Loucy (cell line): ENCODE data around the gene GABBR2.
"Not testable (repeated sequence)": the region's sequence is repeated elsewhere in the genome, so short reads cannot be mapped to it uniquely, and the experiment has no call there.

Experiments
- H2AFZ ChIP-seq: fragments of 200-600 bp; sonication (generic); 2 replicates; pipeline ENCODE4 v1.6.0; 2016; ENCODE audit warnings: antibody characterized with exemption, mild to moderate bottlenecking, low read length, moderate library complexity
- H3F3A ChIP-seq: fragments of 200-600 bp; 2 replicates; pipeline ENCODE4 v1.6.0; 2016; ENCODE audit warnings: antibody characterized with exemption, low read depth, mild to moderate bottlenecking
- H3K27me3 ChIP-seq: fragments of 200-600 bp; sonication (generic); 2 replicates; pipeline ENCODE4 v1.6.1; 2014; ENCODE audit warnings: low read length, mild to moderate bottlenecking; ENCODE audit not compliant: insufficient read depth, poor library complexity, severe bottlenecking
- H3K36me3 ChIP-seq: fragments of 200-600 bp; sonication (generic); 2 replicates; pipeline ENCODE4 v1.6.1; 2016; ENCODE audit warnings: low read length; ENCODE audit not compliant: insufficient read depth
- H3K4me1 ChIP-seq: fragments of 200-600 bp; sonication (generic); 2 replicates; pipeline ENCODE4 v1.5.1; 2014; ENCODE audit warnings: low read length, mild to moderate bottlenecking; ENCODE audit not compliant: insufficient read depth, poor library complexity, severe bottlenecking
- H3K4me2 ChIP-seq: fragments of 200-600 bp; sonication (generic); 2 replicates; pipeline ENCODE4 v1.6.0; 2014; ENCODE audit warnings: antibody characterized with exemption, low read length, low read depth, mild to moderate bottlenecking; ENCODE audit not compliant: poor library complexity, severe bottlenecking
- H3K4me3 ChIP-seq: fragments of 200-600 bp; sonication (generic); 2 replicates; pipeline ENCODE4 v1.5.1; 2014; ENCODE audit warnings: low read length, mild to moderate bottlenecking, mixed read lengths; ENCODE audit not compliant: poor library complexity, severe bottlenecking
- H3K79me2 ChIP-seq: fragments of 200-600 bp; sonication (generic); 2 replicates; pipeline ENCODE4 v1.6.1; 2014; ENCODE audit warnings: low read length; ENCODE audit not compliant: insufficient read depth
- H3K9ac ChIP-seq: fragments of 200-600 bp; sonication (generic); 2 replicates; pipeline ENCODE4 v1.6.0; 2014; ENCODE audit warnings: mild to moderate bottlenecking, low read depth, low read length, moderate library complexity; ENCODE audit not compliant: poor library complexity, severe bottlenecking
- H3K9me2 ChIP-seq: fragments of 200-600 bp; sonication (generic); replicated peaks from 2 replicates; pipeline ENCODE4 v1.6.1; 2016; ENCODE audit warnings: low read depth, low read length, mixed read lengths
- H3K9me3 ChIP-seq: fragments of 200-600 bp; sonication (generic); 2 replicates; pipeline ENCODE4 v1.6.1; 2014; ENCODE audit warnings: mild to moderate bottlenecking, antibody characterized with exemption, low read length, low read depth; ENCODE audit not compliant: insufficient read depth
- H4K20me1 ChIP-seq: fragments of 200-600 bp; sonication (generic); 2 replicates; pipeline ENCODE4 v1.6.0; 2014; ENCODE audit warnings: antibody characterized with exemption, low read length, mild to moderate bottlenecking; ENCODE audit not compliant: insufficient read depth, poor library complexity, severe bottlenecking
- CTCF ChIP-seq: fragments of 200-600 bp; sonication (generic); conservative IDR thresholded peaks from 2 replicates; pipeline ENCODE4 v1.5.1; 2014; ENCODE audit warnings: mild to moderate bottlenecking, antibody characterized with exemption, low read length
- EZH2phosphoT487 ChIP-seq: fragments of 200-600 bp; IDR thresholded peaks from 2 replicates; pipeline ENCODE4 v1.6.1; 2018; ENCODE audit warnings: antibody characterized with exemption, mild to moderate bottlenecking, moderate library complexity, borderline replicate concordance

GABBR2 gene

GRCh38 chr9:98271479-98271878, 437.3 kb downstream of the GABBR2 start:
- no peaks in the 10 kb centered on the region for H3K9me3 ChIP-seq
- no peaks in the 10 kb centered on the region for H3K9me2 ChIP-seq
- no peaks in the 10 kb centered on the region for H3F3A ChIP-seq
- H3K27me3 ChIP-seq = no peaks in the 10 kb centered on the region
- no peaks in the 10 kb centered on the region for H4K20me1 ChIP-seq
- H3K79me2 ChIP-seq = no peaks in the 10 kb centered on the region
- no peak overlapping the region for H3K9ac ChIP-seq
- no peaks in the 10 kb centered on the region for H3K4me1 ChIP-seq
- no peak overlapping the region for H3K4me3 ChIP-seq
- H3K36me3 ChIP-seq = no peaks in the 10 kb centered on the region
- TF ChIP-seq CTCF (no peak), EZH2phosphoT487 (no peak)
- H2AFZ ChIP-seq = no peak overlapping the region
- no peak overlapping the region for H3K4me2 ChIP-seq

- H3K4me2 ChIP-seq, H3K9ac ChIP-seq, H3F3A ChIP-seq: not testable (repeated sequence)
These were observed 438.5 kb downstream of the GABBR2 start for GRCh38 chr9:98270284-98270683.

GRCh38 chr9:98269652-98270051, 439.1 kb downstream of the GABBR2 start:
- not testable (repeated sequence) for H4K20me1 ChIP-seq

More at GRCh38 chr9:98270284-98270683, 438.5 kb downstream of the GABBR2 start:
- H4K20me1 ChIP-seq, H3K27me3 ChIP-seq, H3K4me1 ChIP-seq, H3K79me2 ChIP-seq, H3K9me2 ChIP-seq, H3K9me3 ChIP-seq, H3K4me3 ChIP-seq, H2AFZ ChIP-seq, H3K36me3 ChIP-seq: not testable (repeated sequence)

GRCh38 chr9:98267556-98267955, 441.2 kb downstream of the GABBR2 start:
- H3K4me2 ChIP-seq, H3K36me3 ChIP-seq, H3K27me3 ChIP-seq, H3K9me3 ChIP-seq, H3K9me2 ChIP-seq, H3K9ac ChIP-seq, H3F3A ChIP-seq, H3K79me2 ChIP-seq, H3K4me1 ChIP-seq, H3K4me3 ChIP-seq, H4K20me1 ChIP-seq, H2AFZ ChIP-seq: not testable (repeated sequence)

More at GRCh38 chr9:98269652-98270051, 439.1 kb downstream of the GABBR2 start:
- not testable (repeated sequence) for H3K4me3 ChIP-seq, H3K4me2 ChIP-seq, H3K36me3 ChIP-seq, H3K9ac ChIP-seq, H3K9me3 ChIP-seq, H3K27me3 ChIP-seq, H3F3A ChIP-seq, H2AFZ ChIP-seq, H3K79me2 ChIP-seq, H3K9me2 ChIP-seq, H3K4me1 ChIP-seq

GRCh38 chr9:98264516-98264915, 444.2 kb downstream of the GABBR2 start:
- no peaks in the 10 kb centered on the region for H3F3A ChIP-seq
- no peaks in the 10 kb centered on the region for H3K27me3 ChIP-seq
- H2AFZ ChIP-seq = no peak overlapping the region
- H4K20me1 ChIP-seq = no peaks in the 10 kb centered on the region
- H3K4me1 ChIP-seq = no peaks in the 10 kb centered on the region
- H3K4me2 ChIP-seq = no peak overlapping the region
- no peaks in the 10 kb centered on the region for H3K79me2 ChIP-seq
- no peak overlapping the region for H3K9ac ChIP-seq
- H3K4me3 ChIP-seq = no peak overlapping the region
- TF ChIP-seq CTCF = no peak
- TF ChIP-seq EZH2phosphoT487 = no peak
- H3K9me2 ChIP-seq = no peaks in the 10 kb centered on the region
- no peaks in the 10 kb centered on the region for H3K9me3 ChIP-seq
- H3K36me3 ChIP-seq = no peaks in the 10 kb centered on the region
